Effector memory CD8-positive, alpha-beta T cell (primary cell): ENCODE results near the gene LGR4.
"Not testable (repeated sequence)": the region's sequence is repeated elsewhere in the genome, so short reads cannot be mapped to it uniquely, and the experiment has no call there.

Experiments used
- ATAC-seq: fragments of 150-1000 bp; cut with Tn5 transposase; replicated peaks from 2 replicates; pipeline ENCODE4 v1.10.0; 2021; ENCODE audit warnings: mild to moderate bottlenecking, moderate library complexity
- DNase-seq, 3 experiments: peaks; one replicate each; pipeline ENCODE4 v3.0.0; 2021
- H3K27ac Mint-ChIP-seq, 2 donors: one replicate each; pipeline ENCODE4 v1.8.0; 2022; ENCODE audit warnings: mild to moderate bottlenecking in 2 of 2, mixed read lengths in 2 of 2, moderate library complexity in 2 of 2
- H3K27me3 Mint-ChIP-seq, 2 donors: one replicate each; pipeline ENCODE4 v1.8.0; 2022; ENCODE audit warnings: mixed read lengths in 2 of 2
- H3K36me3 Mint-ChIP-seq: one replicate; pipeline ENCODE4 v1.8.0; 2022; ENCODE audit warnings: mild to moderate bottlenecking, moderate library complexity, mixed read lengths; ENCODE audit not compliant: insufficient read depth
- H3K4me1 Mint-ChIP-seq, 2 donors: one replicate each; pipeline ENCODE4 v1.8.0; 2022; ENCODE audit warnings: low read depth in 2 of 2, mixed read lengths in 2 of 2
- H3K4me3 Mint-ChIP-seq, 2 donors: one replicate each; pipeline ENCODE4 v1.8.0; 2022; ENCODE audit warnings: mild to moderate bottlenecking in 2 of 2, mixed read lengths in 2 of 2, moderate library complexity in 2 of 2
- H3K9me3 Mint-ChIP-seq, 2 donors: one replicate each; pipeline ENCODE4 v1.8.0; 2022; ENCODE audit warnings: mixed read lengths in 2 of 2

The LGR4 gene

DNA sequence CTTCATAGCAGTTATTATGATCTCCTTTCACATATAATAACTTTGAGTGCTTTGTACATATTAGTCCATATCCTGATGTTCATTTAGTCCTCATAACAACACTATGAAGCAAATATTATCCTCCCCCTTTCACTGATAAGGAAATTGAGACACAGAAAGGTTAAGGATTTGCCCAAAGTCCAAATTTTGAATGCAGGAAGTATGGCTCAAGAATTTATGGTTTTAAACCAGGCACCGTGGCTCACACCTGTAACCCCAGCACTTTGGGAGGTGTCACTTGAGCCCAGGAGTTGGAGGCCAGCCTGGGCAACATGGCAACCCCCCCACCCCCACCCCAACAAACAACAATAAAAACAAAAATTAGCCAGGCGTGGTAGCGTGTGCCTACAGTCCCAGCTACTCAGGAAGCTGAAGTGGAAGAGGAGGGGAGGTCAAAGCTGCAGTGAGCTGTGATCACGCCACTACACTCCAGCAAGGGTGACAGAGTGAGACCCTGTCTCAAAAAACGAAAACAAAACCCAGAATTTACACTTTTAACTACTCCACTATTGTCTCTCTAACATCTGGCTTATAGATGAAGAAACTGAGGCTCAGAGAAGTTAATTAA lies 118.1 kb downstream of the LGR4 start:
- Mint-ChIP-seq H3K4me3 (no peak overlapping the region), H3K36me3 (no peaks in the 10 kb centered on the region), H3K9me3 (no peaks in the 10 kb centered on the region), H3K4me1 (peaks cover 3 to 5% of the 10 kb centered on the region in 2 donors), H3K27ac (no peak overlapping the region), H3K27me3 (no peaks in the 10 kb centered on the region)
- DNase-seq: no peak
- no peak for ATAC-seq

DNA sequence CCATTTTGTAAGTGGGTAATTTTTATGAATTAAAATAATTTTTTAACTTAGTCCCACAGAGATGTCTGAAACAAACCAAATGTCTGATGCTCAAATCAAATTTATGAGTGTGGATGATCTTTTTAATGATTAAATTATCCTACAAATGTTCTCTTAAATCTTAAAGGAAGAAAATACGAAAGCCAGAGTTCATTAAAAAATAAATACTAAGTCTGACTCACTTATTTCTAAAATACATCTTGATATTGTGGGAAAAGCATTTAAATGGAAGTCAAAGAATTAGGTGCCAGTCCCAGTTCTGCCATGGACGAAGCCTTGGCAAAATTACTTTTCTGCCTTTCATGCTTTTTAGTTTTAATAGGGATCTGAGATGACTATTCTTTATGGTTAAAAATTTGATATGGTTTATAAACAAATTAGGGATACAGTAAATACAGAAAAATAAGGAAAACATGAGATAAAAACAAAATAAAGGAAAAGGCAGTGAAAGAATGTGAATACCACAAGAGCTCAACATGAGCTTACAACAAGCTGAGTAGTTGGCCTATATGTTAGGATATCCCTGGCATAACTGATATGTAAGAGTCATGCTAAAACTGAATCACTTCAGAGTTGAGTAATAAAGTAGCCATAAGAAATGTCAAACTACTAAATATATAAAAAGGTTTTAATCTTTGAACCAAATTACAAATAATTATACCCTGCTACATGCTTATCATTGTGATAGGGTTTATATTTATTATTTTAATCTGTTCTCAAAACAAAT lies 118.8 kb downstream of the LGR4 start:
- DNase-seq: no peak
- Mint-ChIP-seq H3K4me1 (peaks cover 3 to 5% of the 10 kb centered on the region in 2 donors), H3K36me3 (no peaks in the 10 kb centered on the region), H3K9me3 (no peaks in the 10 kb centered on the region), H3K4me3 (no peak overlapping the region), H3K27ac (no peak overlapping the region), H3K27me3 (no peaks in the 10 kb centered on the region)
- no peak for ATAC-seq

DNA sequence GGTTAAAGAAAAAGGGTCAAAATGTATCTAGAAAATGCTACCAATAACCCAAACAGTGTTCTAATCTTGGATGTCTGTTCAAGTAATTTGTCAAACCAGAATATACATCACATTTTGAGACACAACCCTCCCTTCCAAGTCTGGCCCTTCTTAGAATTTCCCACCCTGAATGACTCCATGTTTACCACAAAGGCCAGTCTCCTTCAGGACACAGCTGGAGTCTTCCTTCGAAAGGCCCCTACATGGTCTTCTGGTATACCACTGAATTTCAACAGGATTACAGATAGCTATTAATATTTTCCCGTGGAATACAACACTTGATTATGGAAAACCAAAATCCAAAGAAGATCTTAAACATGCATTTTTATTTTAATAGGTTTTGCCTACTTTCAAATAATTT lies 119.8 kb downstream of the LGR4 start:
- no peaks in the 10 kb centered on the region for H3K9me3 Mint-ChIP-seq
- no peak overlapping the region for H3K27ac Mint-ChIP-seq
- ATAC-seq (no peak), DNase-seq (no peak)
- no peaks in the 10 kb centered on the region for H3K27me3 Mint-ChIP-seq
- no peak overlapping the region for H3K4me3 Mint-ChIP-seq
- H3K4me1 Mint-ChIP-seq: no peaks in the 10 kb centered on the region
- no peaks in the 10 kb centered on the region for H3K36me3 Mint-ChIP-seq

DNA sequence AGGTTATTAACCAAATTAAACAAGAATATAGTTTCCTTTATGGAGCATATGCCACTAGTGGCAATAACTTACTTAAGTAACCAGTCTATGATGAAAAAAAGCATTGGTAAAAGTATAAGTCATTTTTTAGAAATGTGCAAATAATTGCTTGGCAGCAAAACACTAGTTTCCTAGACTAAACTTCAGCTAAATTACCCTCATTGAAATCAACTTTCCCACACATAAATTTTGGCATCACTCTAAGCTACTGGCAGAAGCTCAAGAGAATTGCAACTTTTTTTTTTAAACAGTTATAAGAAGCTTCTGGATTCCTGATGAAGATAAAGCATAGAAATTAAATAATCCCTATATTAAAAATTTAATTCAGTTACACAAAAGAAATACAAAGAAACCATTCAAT lies 122.1 kb downstream of the LGR4 start:
- ATAC-seq: no peak
- no peak for DNase-seq
- Mint-ChIP-seq H3K36me3 (no peaks in the 10 kb centered on the region), H3K4me3 (no peak overlapping the region), H3K27ac (no peak overlapping the region), H3K27me3 (no peaks in the 10 kb centered on the region), H3K4me1 (no peaks in the 10 kb centered on the region), H3K9me3 (no peaks in the 10 kb centered on the region)

DNA sequence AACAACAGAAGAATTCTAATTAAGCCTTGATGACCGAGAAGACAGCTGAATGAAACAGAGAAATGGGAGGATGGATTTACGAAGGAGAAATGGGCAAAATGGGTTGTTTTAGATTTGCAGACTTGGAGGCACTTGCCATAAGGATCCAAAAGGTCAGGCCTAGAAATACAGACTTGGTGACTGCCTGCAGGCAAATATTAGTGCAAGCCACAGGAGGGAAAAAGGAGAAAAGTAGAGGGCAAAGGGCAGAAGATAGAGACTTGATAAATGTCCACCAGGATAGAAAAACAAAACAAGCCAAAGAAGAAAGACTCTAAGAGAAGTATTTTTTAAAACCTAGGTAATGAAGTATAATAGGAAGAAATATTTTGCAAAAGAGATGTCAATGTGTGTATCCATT lies 122.7 kb downstream of the LGR4 start:
- Mint-ChIP-seq H3K36me3 (no peaks in the 10 kb centered on the region), H3K4me1 (no peaks in the 10 kb centered on the region), H3K27ac (no peak overlapping the region), H3K4me3 (no peak overlapping the region), H3K27me3 (no peaks in the 10 kb centered on the region), H3K9me3 (no peaks in the 10 kb centered on the region)
- DNase-seq (no peak), ATAC-seq (no peak)

DNA sequence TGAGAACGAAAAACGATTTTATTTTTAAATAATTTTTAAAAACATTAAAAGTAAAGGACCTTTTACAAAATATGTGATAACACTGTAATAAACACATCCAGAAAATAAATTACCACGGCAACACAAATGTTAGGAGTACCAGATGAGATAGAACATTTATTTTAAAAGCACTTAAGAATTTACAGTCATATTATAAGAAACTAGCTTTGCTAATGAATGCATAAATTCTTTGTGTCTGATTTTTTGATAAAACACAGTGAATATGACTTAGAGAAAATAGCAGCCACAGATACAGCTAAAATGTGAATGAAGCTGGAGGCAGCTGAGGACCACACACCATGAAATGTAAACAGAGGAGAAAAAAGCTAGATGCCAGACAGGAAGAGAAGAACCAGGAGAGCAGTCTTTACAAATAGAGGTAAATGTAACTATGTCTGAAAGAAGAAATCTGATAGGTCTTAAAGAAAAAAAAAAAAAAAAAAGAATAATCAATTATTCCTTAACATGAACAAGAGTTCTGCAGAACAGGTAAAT lies 124.2 kb downstream of the LGR4 start:
- H3K36me3 Mint-ChIP-seq: no peaks in the 10 kb centered on the region
- H3K27me3 Mint-ChIP-seq: no peaks in the 10 kb centered on the region

DNA sequence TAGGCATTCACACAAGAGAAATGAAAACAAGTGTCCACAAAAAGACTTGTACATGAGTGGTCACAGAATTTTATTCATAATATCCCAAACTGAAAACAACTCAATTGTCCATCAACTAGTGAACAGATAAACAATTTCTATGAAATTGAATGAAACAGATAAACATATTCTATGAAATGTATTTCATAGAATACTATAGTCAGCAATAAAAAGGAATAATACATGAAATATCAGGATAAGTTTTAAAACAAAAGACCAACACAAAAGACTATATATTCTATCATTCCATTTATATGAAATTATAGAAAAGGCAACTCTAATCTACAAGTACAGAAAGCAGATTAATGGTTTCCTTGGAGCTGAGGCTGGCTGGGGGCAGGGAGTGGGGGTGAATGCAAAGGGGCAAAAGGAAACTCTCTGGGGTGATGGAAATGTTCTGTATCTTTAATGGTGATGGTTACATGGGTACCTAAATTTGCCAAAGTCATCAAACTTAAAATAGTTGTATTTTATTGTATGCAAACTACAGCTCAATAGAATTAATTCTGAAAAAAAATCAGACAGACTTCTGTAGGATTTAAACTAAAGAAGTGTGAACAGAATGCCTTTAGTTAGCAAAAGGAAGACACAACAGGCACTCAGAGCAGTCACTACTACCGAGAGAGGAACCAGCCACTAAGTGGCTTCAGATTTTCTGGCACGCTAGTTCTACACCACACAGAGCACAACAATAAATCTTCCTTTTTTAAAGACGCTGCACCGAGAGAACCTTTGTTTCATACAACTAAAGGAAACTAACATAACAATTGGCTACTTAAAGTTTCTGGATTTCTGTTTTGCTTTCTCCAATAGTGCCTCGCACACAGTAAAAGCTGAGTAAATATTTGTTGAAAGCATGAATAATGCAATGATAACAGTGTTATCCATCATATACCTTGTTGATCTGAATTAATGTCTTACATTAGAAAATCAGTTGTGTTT lies 124.9 kb downstream of the LGR4 start:
- Mint-ChIP-seq H3K27me3 (no peaks in the 10 kb centered on the region), H3K9me3 (no peaks in the 10 kb centered on the region), H3K36me3 (no peaks in the 10 kb centered on the region), H3K4me1 (no peaks in the 10 kb centered on the region), H3K4me3 (no peak overlapping the region), H3K27ac (no peak overlapping the region)
- no peak for ATAC-seq
- DNase-seq: no peak

More for the DNA sequence above, 124.2 kb downstream of the LGR4 start:
- no peaks in the 10 kb centered on the region for H3K9me3 Mint-ChIP-seq
- ATAC-seq (no peak), DNase-seq (no peak)
- no peak overlapping the region for H3K4me3 Mint-ChIP-seq
- H3K4me1 Mint-ChIP-seq: no peaks in the 10 kb centered on the region
- H3K27ac Mint-ChIP-seq: no peak overlapping the region

DNA sequence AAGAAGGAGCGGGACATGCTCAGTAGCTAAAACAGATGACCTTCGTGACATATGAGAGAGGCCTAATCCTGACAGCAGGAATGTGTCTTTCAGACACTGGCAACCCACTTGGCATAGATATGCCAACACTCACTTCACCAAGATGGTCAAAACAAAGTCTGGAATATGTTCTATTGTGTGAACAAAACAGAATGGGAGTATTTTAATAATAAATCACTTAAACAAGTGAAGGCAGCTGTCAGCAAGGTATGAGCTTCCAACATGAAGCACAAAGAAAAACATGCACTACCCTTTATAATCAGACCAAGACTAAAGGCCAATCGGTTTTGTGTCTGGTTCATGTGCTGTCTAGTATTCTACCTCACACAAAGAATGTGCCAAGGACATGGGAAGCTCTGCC lies 132.6 kb downstream of the LGR4 start:
- H3K36me3 Mint-ChIP-seq: no peaks in the 10 kb centered on the region
- DNase-seq (no peak), ATAC-seq (no peak)
- no peaks in the 10 kb centered on the region for H3K4me1 Mint-ChIP-seq
- H3K4me3 Mint-ChIP-seq: no peak overlapping the region
- no peak overlapping the region for H3K27ac Mint-ChIP-seq
- H3K9me3 Mint-ChIP-seq: no peaks in the 10 kb centered on the region
- H3K27me3 Mint-ChIP-seq: no peaks in the 10 kb centered on the region

DNA sequence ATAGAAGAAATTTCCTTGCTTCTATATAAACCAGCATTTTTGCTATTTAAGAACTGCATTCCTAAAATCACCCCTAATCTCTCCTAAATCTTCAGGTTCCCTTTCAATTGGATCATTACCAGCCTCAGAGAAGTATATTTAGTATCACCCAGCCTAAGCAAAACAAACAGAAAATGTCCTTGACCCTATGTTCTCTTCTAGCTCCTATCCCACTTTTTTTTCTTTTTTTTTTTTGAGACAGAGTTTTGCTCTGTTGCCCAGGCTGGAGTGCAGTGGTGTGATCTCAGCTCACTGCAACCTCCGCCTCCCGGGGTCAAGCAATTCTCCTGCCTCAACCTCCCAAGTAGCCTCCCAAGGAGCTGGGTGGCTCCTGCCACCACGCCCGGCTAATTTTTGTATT lies 137.8 kb downstream of the LGR4 start:
- H3K4me3 Mint-ChIP-seq, H3K4me1 Mint-ChIP-seq, ATAC-seq, DNase-seq, H3K9me3 Mint-ChIP-seq, H3K36me3 Mint-ChIP-seq, H3K27me3 Mint-ChIP-seq, H3K27ac Mint-ChIP-seq: not testable (repeated sequence)

DNA sequence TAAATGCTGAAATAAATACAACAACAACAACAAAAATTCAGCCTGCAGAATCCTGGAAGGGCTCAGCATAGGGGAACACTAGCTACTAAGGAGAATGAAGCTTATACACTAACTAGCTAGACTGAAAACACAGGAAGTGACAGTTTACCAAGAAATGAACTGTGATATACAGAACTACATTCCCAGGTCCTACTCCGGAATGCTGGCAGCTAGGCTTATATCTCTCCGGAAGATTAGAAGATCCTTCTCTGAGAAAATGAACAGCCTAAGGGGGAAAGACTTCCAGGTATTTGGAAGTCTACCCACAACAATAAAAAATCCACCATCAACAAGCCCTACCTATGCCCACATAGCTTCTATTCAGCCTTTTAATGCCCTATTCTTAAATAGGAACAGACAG lies 140.6 kb downstream of the LGR4 start:
- Mint-ChIP-seq H3K27ac (no peak overlapping the region), H3K9me3 (no peaks in the 10 kb centered on the region), H3K4me1 (peaks cover 0 to 4% of the 10 kb centered on the region in 2 donors), H3K27me3 (no peaks in the 10 kb centered on the region), H3K4me3 (no peak overlapping the region), H3K36me3 (no peaks in the 10 kb centered on the region)
- DNase-seq (no peak), ATAC-seq (no peak)

DNA sequence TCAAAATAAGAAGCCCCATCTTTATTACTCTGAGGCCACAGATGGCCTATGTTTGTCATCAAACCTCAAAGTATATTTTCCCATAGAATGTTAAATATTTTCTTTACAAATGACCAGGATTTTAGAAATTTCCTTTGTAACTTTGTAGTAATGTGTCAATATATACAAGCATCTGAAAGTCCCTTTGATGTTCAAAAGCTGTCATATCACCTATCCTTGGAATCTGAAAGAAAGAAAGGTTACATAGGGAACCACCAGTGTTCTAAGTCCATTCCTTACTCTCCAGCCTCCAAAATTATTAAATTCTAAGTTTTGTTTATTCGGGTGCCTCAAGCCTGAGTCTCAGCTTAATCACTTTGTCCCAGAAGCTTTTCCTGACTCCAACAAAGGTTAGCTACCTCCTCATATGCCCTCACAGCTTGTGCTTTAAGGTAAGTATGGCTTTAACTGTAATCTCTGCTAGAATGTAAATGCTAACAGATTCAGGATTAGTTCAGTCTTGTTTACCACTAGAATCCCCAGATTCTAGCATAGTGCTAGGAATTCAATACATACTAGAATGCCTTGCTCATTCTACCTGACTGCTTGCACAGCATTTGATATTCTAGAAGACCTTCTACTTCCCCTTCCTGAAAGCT lies 141.8 kb downstream of the LGR4 start:
- H3K27ac Mint-ChIP-seq: no peak overlapping the region
- no peak overlapping the region for H3K4me3 Mint-ChIP-seq
- no peak for DNase-seq
- H3K9me3 Mint-ChIP-seq: no peaks in the 10 kb centered on the region
- no peaks in the 10 kb centered on the region for H3K27me3 Mint-ChIP-seq
- H3K36me3 Mint-ChIP-seq: no peaks in the 10 kb centered on the region
- H3K4me1 Mint-ChIP-seq: peaks cover 0 to 4% of the 10 kb centered on the region in 2 donors
- no peak for ATAC-seq

DNA sequence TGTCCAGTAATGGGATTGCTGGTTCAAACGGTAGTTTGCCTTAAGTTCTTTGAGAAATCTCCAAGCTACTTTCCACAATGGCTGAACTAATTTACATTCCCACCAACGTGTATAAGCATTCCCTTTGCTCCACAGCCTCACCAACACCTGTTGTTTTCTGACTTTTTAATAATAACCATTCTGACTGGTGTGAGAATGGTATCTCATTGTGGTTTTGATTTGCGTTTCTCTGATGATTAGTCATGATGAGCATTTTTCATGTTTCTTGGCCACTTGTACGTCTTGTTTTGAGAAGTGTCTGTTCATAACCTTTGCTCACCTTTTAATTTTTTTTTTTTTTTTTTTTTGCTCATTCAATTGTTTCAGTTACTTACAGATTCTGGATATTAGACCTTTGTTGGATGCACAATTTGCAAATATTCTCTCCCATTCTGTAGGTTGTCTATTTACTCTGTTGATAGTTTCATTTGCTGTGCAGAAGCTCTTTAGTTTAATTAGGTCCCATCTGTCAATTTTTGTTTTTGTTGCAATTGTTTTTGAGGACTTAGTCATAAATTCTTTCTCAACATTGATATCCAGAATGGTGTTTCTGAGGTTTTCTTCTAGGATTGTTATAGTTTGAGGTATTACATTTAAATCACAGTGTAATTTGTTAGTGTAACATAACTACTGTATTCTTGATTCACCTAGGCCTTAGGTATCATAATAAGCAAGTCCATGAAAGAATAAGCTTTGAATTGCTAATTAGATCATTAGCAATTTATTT lies 142.5 kb downstream of the LGR4 start:
- H3K27me3 Mint-ChIP-seq: no peaks in the 10 kb centered on the region
- H3K36me3 Mint-ChIP-seq: no peaks in the 10 kb centered on the region
- no peak overlapping the region for H3K27ac Mint-ChIP-seq
- H3K4me1 Mint-ChIP-seq: peaks cover 0 to 4% of the 10 kb centered on the region in 2 donors
- H3K9me3 Mint-ChIP-seq: no peaks in the 10 kb centered on the region
- H3K4me3 Mint-ChIP-seq: no peak overlapping the region
- no peak for DNase-seq
- ATAC-seq: no peak
